Measurements from ENCODE around the gene DCP1A.

The DCP1A gene

GRCh38 chr3:53267766-53268165 is 79.6 kb downstream of the DCP1A start:
- no peak for DNase-seq (ENCODE audit: low read depth)
- TF ChIP-seq, protein P1, sequence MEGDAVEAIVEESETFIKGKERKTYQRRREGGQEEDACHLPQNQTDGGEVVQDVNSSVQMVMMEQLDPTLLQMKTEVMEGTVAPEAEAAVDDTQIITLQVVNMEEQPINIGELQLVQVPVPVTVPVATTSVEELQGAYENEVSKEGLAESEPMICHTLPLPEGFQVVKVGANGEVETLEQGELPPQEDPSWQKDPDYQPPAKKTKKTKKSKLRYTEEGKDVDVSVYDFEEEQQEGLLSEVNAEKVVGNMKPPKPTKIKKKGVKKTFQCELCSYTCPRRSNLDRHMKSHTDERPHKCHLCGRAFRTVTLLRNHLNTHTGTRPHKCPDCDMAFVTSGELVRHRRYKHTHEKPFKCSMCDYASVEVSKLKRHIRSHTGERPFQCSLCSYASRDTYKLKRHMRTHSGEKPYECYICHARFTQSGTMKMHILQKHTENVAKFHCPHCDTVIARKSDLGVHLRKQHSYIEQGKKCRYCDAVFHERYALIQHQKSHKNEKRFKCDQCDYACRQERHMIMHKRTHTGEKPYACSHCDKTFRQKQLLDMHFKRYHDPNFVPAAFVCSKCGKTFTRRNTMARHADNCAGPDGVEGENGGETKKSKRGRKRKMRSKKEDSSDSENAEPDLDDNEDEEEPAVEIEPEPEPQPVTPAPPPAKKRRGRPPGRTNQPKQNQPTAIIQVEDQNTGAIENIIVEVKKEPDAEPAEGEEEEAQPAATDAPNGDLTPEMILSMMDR (conservative IDR thresholded peaks at IDR 0.05; ENCODE audit: low read length), result no peak
- H3K4me3 ChIP-seq (ENCODE audit: low read length), result no peak overlapping the region

DNA sequence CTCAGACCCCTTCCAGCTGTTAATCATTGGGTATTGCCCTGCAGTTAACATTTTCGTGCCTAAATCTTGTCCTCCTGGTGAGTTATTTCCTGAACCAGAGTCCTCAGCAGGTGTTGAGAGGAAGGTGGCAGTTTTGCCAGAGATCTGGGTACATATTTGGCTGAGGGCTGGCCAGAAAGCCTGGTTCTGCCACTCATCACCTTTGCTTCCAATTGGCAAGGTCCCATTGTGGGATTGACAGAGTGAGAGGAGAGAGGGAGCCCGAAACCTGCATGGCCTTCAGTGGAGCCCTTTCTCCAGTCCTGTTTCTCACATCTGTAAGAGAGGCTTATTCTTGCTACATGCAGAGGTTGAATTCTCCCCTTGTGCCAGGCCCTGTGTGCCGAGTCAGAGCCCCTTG is 82.6 kb downstream of the DCP1A start:
- DNase-seq (ENCODE audit: low read depth), result no peak
- TF ChIP-seq, protein P1 (conservative IDR thresholded peaks at IDR 0.05; ENCODE audit: low read length), result no peak
- no peak overlapping the region for H3K4me3 ChIP-seq (ENCODE audit: low read length)

GRCh38 chr3:53263907-53264306 is 83.4 kb downstream of the DCP1A start:
- DNase-seq (ENCODE audit: low read depth), result no peak
- no peak overlapping the region for H3K4me3 ChIP-seq (ENCODE audit: low read length)
- TF ChIP-seq, protein P1 (conservative IDR thresholded peaks at IDR 0.05; ENCODE audit: low read length), result no peak

DNA sequence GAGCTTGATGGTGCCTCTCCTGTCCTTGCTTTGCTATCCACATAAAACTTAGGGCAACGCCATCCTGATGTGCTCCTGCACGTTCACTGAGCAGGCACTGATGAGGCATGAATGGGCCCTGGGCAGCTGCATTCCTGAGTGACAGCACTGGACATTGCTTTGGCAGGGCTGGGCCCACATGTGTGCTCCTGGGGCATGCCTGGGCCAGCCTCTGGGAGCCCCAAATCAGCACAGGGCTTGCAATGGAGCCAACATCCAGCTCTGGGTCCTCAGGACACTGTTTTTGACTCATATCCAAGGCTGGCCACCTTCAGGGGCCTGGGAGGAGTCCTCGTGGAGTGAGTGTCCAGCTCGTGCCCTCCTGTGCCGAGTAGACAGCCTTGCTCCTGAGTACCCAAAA is 85.6 kb downstream of the DCP1A start:
- no peak for DNase-seq (ENCODE audit: low read depth)
- H3K4me3 ChIP-seq (ENCODE audit: low read length), result no peak overlapping the region
- TF ChIP-seq, protein P1 (conservative IDR thresholded peaks at IDR 0.05; ENCODE audit: low read length), result no peak

DNA sequence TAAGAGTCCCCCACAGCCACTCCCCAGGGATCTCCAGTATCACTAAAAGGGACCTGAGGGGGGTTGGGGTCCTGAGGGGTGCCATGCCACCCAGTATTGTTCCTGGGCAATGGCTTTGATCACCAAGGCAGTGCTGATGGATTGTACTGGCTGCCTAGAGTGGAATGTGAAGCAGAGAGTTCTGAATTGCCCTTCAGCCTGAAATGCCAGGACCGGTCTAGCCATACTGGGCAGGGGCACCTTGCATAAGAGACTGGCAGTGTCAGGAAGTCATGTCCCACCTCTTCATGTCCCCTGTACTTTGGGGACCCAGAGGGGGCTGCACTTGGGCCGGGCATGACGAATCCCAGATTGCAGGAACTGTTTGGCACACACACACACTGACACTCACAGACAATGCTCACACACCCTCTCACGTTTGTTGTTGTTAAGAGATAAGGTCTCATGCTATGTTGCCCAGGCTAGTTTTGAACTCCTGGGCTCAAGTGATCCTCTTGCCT is 87.0 kb downstream of the DCP1A start:
- no peak for DNase-seq (ENCODE audit: low read depth)
- TF ChIP-seq, protein P1 (conservative IDR thresholded peaks at IDR 0.05; ENCODE audit: low read length), result no peak
- no peak overlapping the region for H3K4me3 ChIP-seq (ENCODE audit: low read length)

- H3K4me3 ChIP-seq (ENCODE audit: low read length), result no peak overlapping the region
- peak; percentile 51 for DNase-seq (ENCODE audit: low read depth)
- TF ChIP-seq, protein P1 (conservative IDR thresholded peaks at IDR 0.05; ENCODE audit: low read length), result no peak
Measured at GRCh38 chr3:53259427-53260259, 87.7 kb downstream of the DCP1A start.
